NT2/D1 (cell line): ENCODE measurements around the gene NOL4L.

Experiments
- DNase-seq: peaks from one replicate; pipeline ENCODE4 v3.0.0-alpha.2; 2011; ENCODE audit warnings: low read depth, low spot score
- H3K27me3 ChIP-seq: 2 replicates; pipeline ENCODE4 v1.6.0; 2011; ENCODE audit warnings: mild to moderate bottlenecking; ENCODE audit not compliant: insufficient read length, insufficient read depth
- H3K36me3 ChIP-seq: 2 replicates; pipeline ENCODE4 v1.6.1; 2011; ENCODE audit warnings: mild to moderate bottlenecking, low read length, mixed read lengths; ENCODE audit not compliant: insufficient read depth, insufficient read length
- H3K4me1 ChIP-seq: 2 replicates; pipeline ENCODE4 v1.5.1; 2011; ENCODE audit not compliant: insufficient read depth, insufficient read length
- H3K4me3 ChIP-seq: 2 replicates; pipeline ENCODE4 v1.5.1; 2011; ENCODE audit warnings: low read depth; ENCODE audit not compliant: insufficient read length
- H3K9ac ChIP-seq: 2 replicates; pipeline ENCODE4 v1.6.0; 2011; ENCODE audit warnings: low read depth; ENCODE audit not compliant: insufficient read length
- H3K9me3 ChIP-seq: 2 replicates; pipeline ENCODE4 v1.5.1; 2011; ENCODE audit warnings: mild to moderate bottlenecking, low read length; ENCODE audit not compliant: insufficient read depth
- SUZ12 ChIP-seq: IDR thresholded peaks from 2 replicates; pipeline ENCODE4 v1.6.1; 2011; ENCODE audit not compliant: insufficient read length, insufficient read depth; ENCODE audit errors: extremely low read depth
- YY1 ChIP-seq: IDR thresholded peaks from 2 replicates; pipeline ENCODE4 v1.6.1; 2011; ENCODE audit not compliant: insufficient read length, insufficient read depth
- ZNF274 ChIP-seq: IDR thresholded peaks from 2 replicates; pipeline ENCODE4 v1.6.1; 2011; ENCODE audit warnings: mild to moderate bottlenecking, low read depth, low read length

Gene NOL4L

GRCh38 chr20:32521780-32522525, 63.2 kb downstream of the NOL4L start:
- Histone ChIP-seq H3K36me3 (peaks cover 16% of the 10 kb centered on the region), H3K9ac (peak overlapping the region; percentile 42), H3K27me3 (no peaks in the 10 kb centered on the region), H3K4me1 (peaks cover 28% of the 10 kb centered on the region), H3K9me3 (no peaks in the 10 kb centered on the region), H3K4me3 (no peak overlapping the region)
- peak; percentile 65 for DNase-seq
- TF ChIP-seq ZNF274 (no peak), SUZ12 (no peak), YY1 (no peak)

DNA sequence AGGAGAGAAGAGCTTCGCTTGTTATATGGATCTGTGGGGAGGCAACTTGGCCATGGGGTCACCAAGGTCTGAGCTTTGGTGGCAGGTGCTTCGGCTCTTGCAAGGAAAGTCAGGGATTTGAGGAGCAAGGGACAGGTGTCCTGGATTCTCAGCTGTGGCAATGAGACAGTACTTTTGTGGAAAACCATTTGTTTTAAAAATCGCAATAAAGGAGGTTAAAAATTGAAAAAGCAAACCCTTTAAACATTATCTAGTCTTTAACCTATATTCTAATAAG, 64.3 kb downstream of the NOL4L start:
- H3K4me1 ChIP-seq: peaks cover 31% of the 10 kb centered on the region
- TF ChIP-seq SUZ12: no peak
- no peak for TF ChIP-seq YY1
- TF ChIP-seq ZNF274: no peak
- H3K27me3 ChIP-seq: no peaks in the 10 kb centered on the region
- no peak overlapping the region for H3K9ac ChIP-seq
- H3K9me3 ChIP-seq: no peaks in the 10 kb centered on the region
- DNase-seq: no peak
- peaks cover 11% of the 10 kb centered on the region for H3K36me3 ChIP-seq
- no peak overlapping the region for H3K4me3 ChIP-seq

GRCh38 chr20:32519381-32519730, 65.8 kb downstream of the NOL4L start:
- Histone ChIP-seq H3K4me1 (peaks cover 31% of the 10 kb centered on the region), H3K9ac (no peak overlapping the region), H3K27me3 (no peaks in the 10 kb centered on the region), H3K9me3 (no peaks in the 10 kb centered on the region), H3K36me3 (peaks cover 11% of the 10 kb centered on the region), H3K4me3 (no peak overlapping the region)
- no peak for DNase-seq
- TF ChIP-seq ZNF274 (no peak), YY1 (no peak), SUZ12 (no peak)

- Histone ChIP-seq H3K4me3 (no peak overlapping the region), H3K9ac (no peak overlapping the region), H3K27me3 (no peaks in the 10 kb centered on the region), H3K9me3 (no peaks in the 10 kb centered on the region), H3K36me3 (peaks cover 11% of the 10 kb centered on the region), H3K4me1 (peaks cover 26% of the 10 kb centered on the region)
- no peak for TF ChIP-seq ZNF274
- no peak for TF ChIP-seq SUZ12
- TF ChIP-seq YY1: no peak
- DNase-seq: no peak
Measured at GRCh38 chr20:32518593-32519380, 66.3 kb downstream of the NOL4L start.

- H3K4me3 ChIP-seq: no peak overlapping the region
- no peak for DNase-seq
- H3K4me1 ChIP-seq: peaks cover 24% of the 10 kb centered on the region
- H3K36me3 ChIP-seq: peaks cover 11% of the 10 kb centered on the region
- TF ChIP-seq ZNF274 (no peak), YY1 (no peak), SUZ12 (no peak)
- H3K9me3 ChIP-seq: no peaks in the 10 kb centered on the region
- H3K9ac ChIP-seq: no peak overlapping the region
- no peaks in the 10 kb centered on the region for H3K27me3 ChIP-seq
Measured at GRCh38 chr20:32517914-32518592, 67.1 kb downstream of the NOL4L start.

DNA sequence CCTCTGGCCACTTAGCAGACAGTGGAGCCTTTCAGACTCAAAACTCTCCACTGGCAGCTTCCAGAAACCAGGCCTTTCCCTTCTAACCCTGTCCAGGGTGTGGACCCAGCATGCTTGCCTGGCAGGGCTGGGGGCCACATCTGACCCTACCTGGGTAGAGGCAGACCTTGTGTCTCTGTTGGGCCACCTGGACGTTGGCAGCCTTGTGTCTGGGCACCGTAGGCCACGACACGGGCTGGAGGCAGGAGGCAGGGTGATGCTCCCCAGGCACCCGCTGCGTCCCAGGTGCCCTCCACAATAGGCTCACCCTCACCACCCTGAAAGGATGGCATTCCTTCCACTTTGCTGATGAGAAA, 67.6 kb downstream of the NOL4L start:
- Histone ChIP-seq H3K9ac (no peak overlapping the region), H3K9me3 (no peaks in the 10 kb centered on the region), H3K4me3 (no peak overlapping the region), H3K4me1 (peaks cover 18% of the 10 kb centered on the region), H3K27me3 (no peaks in the 10 kb centered on the region), H3K36me3 (peaks cover 11% of the 10 kb centered on the region)
- DNase-seq: no peak
- no peak for TF ChIP-seq SUZ12
- no peak for TF ChIP-seq ZNF274
- TF ChIP-seq YY1: no peak

- Histone ChIP-seq H3K36me3 (peaks cover 11% of the 10 kb centered on the region), H3K9me3 (no peaks in the 10 kb centered on the region), H3K27me3 (no peaks in the 10 kb centered on the region), H3K4me3 (no peak overlapping the region), H3K9ac (no peak overlapping the region), H3K4me1 (peaks cover 13% of the 10 kb centered on the region)
- TF ChIP-seq ZNF274 (no peak), YY1 (no peak), SUZ12 (no peak)
- DNase-seq: no peak
Measured at GRCh38 chr20:32516583-32517517, 68.3 kb downstream of the NOL4L start.
